Bone marrow (tissue), 2 donors: ENCODE results near the gene MTA1.

Source experiments
- DNase-seq, 2 donors: peaks; one replicate each; lab custom pipeline; 2025; lab: John Stamatoyannopoulos, UW

The MTA1 gene

DNA sequence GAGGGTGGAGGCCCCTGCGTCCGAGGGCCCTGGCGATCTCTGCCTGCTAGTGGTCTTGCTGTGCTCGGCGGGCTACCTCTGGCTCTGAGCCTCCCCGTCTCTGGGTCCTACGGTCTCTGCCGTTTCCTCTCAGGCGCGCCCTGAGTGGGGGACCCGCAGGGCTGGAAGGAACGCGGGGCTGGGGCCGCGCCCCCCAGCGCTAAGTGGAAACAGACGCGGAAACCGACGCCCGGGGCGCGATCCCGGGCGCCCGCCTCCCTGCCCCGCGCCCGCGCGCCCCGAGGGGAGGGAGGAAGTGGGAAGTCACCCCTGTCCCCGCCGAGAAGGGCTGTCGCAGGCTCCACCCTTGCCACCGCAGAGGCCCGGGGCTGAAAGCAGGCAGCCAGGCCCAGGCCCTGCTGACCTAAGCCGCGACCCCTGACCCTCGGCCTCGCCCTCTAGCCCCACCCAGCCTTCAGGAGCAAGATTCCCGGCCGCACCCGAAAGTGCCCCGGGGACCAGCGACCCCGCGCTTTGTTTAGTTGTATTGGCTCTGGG lies 67.9 kb downstream of the MTA1 start:
- DNase-seq = peak; percentile 33 to 66

DNA sequence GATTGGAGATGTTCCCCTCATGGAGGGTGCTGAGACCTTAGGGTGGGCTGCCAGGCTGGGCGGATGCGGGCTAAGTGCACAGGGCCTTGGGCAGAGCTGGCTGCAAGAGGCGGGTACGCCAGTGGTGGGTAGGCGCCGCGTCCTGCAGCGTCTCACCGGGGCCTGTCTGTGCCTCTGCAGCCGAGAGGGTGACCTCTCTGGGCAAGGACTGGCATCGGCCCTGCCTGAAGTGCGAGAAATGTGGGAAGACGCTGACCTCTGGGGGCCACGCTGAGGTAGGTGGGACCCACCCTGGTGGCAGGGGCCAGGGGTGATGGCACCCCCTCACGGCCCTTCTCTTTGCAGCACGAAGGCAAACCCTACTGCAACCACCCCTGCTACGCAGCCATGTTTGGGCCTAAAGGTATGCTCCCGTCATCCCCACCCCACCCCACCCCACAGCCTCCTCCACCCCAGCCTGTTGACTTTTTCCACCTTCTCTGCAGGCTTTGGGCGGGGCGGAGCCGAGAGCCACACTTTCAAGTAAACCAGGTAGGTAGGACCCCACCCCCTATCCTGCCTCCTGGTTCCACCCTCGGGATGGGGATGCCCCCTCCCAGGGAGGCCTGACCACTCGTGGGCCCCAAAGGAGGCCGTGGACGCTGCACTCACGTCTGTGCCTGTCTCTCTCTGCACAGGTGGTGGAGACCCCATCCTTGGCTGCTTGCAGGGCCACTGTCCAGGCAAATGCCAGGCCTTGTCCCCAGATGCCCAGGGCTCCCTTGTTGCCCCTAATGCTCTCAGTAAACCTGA lies 68.6 kb downstream of the MTA1 start:
- no peak for DNase-seq

GRCh38 chr14:105488781-105489541 lies 69.3 kb downstream of the MTA1 start:
- DNase-seq = no peak

GRCh38 chr14:105489542-105490266 lies 70.1 kb downstream of the MTA1 start:
- peak; percentile 71 to 84 for DNase-seq

- DNase-seq = peak in 1 of 2 donors; percentile 73
Measured at GRCh38 chr14:105490267-105490571, 70.6 kb downstream of the MTA1 start.

DNA sequence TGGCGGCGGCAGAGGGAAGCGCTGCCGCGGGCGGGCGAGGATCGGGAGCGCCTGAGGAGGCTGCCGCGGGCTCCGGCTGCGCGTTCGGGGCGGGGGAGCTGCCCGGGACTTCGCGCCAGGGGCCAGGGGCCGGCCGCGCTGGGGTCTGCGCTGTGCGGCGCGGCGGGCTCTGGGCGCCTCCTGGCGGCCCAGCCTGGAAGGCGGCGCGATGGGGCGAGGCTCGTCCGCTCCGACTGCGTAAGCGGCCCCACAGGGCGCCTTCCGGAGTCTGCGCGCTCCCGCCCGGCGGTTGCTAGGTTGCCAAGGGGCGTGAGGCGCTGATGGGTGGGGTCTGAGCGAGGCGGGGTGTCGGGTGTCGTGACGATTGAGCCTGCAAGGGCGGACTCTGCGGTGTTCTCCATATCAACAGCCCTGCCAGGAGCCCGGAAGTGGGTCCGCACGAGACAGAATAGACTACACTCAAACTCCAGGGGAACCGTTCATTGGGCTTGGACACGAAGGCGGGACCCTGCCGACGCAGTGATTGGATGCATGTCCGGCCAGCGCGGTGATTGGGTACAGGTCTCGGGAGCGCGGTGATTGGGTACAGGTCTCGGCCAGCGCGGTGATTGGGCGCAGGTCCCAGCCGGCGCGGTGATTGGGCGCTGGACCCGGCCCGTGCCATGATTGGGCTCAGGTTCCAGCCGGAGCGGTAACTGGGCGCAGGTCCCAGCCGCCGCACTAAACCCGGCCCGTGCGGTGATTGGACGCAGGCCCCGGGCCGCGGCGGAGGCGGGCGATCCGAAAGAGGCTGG lies 71.1 kb downstream of the MTA1 start, which contains the start of gene TEDC1:
Gene TEDC1 (plus strand): TSS at position 675 of the 794 bp plus-strand sequence. CDS start 130 bp downstream, outside the sequence.
- peak; percentile 99 to 100 for DNase-seq

GRCh38 chr14:105491366-105491973 lies 71.8 kb downstream of the MTA1 start:
- peak; percentile 42 to 70 for DNase-seq

DNA sequence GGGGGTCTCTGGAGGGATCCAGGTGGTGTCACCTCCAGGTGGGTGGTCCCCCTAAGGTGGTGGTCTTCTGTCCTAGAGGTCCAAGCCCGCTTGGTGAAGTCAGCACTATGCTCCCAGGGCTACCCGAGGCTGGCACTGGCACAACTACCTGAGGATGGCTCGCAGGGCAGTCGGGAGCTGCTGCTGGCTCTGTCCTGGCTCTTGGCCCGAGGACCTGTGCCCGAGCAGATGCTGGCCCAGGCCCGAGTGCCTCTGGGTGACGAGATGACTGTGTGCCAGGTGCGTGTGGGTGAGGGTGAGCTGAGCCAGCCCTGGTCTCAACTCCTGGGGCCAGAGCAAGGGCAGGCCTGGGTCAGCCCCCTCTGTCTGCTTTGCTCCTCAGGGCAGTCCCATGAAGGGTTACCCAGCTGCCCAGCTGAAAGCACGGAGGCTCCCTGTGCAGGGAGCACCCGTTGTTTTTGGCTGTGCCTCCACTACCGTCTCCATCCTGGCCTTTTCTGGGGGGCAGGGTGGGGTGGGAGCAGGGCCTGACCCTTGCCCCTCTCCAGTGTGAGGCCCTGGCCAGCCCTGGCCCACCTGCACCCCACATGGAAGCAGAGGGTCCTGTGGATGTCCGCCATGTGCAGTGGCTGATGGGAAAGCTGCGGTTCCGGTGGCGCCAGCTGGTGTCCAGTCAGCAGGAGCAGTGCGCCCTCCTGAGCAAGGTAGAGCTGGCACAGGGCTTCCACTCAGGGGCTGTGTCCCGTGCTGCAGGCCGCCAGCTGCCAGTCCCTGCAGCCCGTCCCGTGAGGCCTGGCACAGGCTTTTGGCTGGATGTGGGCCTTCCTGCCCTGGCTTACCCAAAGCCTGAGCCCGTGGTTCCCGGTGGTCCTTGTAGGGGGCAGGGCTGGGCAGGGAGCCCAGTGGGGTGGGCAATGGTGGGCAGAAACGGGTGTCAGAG lies 72.7 kb downstream of the MTA1 start:
- DNase-seq = no peak

DNA sequence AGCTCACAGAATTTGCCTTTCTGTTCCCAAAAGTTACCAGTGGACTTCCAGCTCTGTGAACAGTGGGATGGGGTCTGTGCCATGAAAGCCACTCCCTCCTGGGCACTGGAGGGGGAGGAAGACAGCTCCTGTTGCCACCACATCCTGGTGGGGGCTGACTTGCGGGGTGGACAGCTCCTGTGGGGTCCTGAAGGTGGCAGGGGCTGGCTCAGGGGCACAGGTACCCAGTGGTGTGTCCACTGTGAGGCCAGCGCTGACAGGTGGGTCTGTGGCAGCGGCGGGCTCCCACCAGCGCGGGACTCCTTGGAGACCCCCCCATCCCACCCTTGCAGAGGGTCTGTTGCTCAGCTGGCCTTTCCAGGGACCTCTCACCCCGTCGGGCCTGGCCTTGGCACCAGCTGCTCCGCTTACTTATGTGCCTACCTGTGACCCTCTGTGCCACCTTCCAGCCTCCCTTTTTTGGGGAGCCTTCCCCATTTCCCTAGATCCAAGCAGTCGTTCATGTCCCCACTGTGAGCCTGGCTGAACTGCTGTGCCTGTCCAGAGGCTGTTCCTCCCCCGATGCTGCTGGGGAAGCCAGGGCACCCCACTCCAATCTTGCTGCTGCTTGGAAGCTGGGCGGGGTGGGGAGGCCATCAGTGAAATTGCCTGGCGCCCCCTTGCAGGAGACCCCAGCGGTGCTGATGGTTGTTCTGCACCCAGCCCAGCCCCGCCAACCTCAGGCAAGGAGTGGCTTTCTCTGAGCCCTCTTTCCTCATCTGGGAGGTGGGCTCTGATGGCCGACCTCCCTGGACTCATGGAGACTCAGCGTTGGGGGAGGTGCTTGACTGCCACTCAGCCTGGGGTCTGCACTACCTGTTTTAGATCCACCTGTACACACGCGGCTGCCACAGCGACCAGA lies 73.6 kb downstream of the MTA1 start:
- DNase-seq = no peak

- DNase-seq = no peak
Measured at GRCh38 chr14:105493921-105494605, 74.4 kb downstream of the MTA1 start.

DNA sequence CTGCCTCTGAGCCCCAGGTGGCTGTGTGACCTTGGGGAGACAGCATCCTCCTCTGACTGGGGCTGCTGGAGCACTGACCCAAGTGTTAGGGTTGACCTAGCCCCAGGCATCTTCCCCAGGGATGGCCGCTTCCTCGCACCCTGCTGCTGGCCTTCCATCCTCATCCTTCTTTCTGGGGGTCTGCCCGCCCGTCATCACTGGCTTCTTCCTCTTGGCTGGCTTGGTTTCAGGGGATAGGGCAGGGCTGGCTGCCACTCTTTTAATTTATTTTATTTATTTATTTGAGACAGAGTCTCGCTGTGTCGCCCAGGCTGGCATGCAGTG lies 74.9 kb downstream of the MTA1 start:
- no peak for DNase-seq

- no peak for DNase-seq
Measured at GRCh38 chr14:105495101-105495989, 75.7 kb downstream of the MTA1 start.

GRCh38 chr14:105495990-105496830 lies 76.6 kb downstream of the MTA1 start:
- DNase-seq = no peak

GRCh38 chr14:105496831-105497591 lies 77.4 kb downstream of the MTA1 start:
- DNase-seq = no peak

DNA sequence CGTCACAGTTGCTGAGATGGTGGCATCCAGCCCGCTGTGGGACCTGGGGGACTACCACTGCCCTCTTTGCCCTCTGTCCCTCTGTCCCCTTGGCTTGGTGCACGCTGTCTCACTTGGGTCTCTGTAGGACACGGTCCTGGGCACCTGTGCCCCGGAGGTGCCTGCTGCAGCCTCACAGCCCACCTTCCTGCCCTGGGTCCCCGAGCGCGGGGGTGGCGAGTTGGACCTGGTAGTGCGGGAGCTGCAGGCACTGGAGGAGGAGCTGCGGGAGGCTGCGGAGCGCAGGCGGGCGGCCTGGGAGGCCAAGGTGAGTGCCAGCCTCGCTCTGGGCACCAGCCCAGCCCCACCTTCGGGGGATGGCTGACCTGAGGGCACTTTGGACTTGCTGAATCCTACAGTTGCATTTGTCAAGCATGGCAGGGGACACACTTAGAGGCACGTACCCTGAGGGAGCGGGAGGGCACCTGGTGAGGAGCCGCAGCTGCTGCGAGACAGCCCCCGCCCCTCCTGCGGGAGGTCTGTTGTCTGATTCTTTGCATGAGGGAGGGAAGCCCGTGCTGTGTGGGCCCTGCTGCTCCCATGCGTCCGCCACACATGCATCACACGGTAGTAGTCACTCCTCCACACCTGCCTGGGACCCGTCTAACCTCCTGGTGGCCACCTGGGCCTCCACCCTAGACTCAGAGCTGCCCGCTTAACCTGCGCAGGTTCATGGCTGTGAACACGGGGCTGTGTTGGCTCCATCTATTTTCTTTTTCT lies 78.2 kb downstream of the MTA1 start:
- no peak for DNase-seq
